HEK293T (cell line): ENCODE data around the gene SEC24A.
"Not testable (repeated sequence)": the region's sequence is repeated elsewhere in the genome, so short reads cannot be mapped to it uniquely, and the experiment has no call there.

Experiments
- CTCF ChIA-PET: fragments of 350-600 bp; formaldehyde crosslinking; extraction: SDS; loops from one replicate; lab custom pipeline; 2021; ENCODE audit warnings: antibody characterized with exemption, inconsistent platforms; lab: Yijun Ruan, JAX
- POLR2A ChIA-PET: fragments of 350-600 bp; formaldehyde crosslinking; extraction: SDS; loops from one replicate; lab custom pipeline; 2020; ENCODE audit warnings: antibody characterized with exemption, inconsistent platforms; lab: Yijun Ruan, JAX
- DNase-seq: peaks from one replicate; pipeline ENCODE4 v3.0.0; 2012; ENCODE audit warnings: mixed read lengths; ENCODE audit errors: extremely low spot score
- ARNT ChIP-seq: fragments of 450-650 bp; IDR thresholded peaks from 2 replicates; pipeline ENCODE4 v1.6.1; 2017; ENCODE audit warnings: mild to moderate bottlenecking
- BHLHE40 ChIP-seq: fragments of 450-650 bp; IDR thresholded peaks from 2 replicates; pipeline ENCODE4 v1.6.1; 2016; ENCODE audit warnings: mild to moderate bottlenecking, moderate library complexity, borderline replicate concordance
- CTBP1 ChIP-seq: fragments of 450-650 bp; IDR thresholded peaks from 2 replicates; pipeline ENCODE4 v1.6.1; 2016; ENCODE audit warnings: borderline replicate concordance
- ELF4 ChIP-seq: fragments of 450-650 bp; IDR thresholded peaks from 2 replicates; pipeline ENCODE4 v1.6.1; 2017; ENCODE audit warnings: antibody characterized with exemption
- FOXA1 ChIP-seq: fragments of 450-650 bp; IDR thresholded peaks from 2 replicates; pipeline ENCODE4 v1.6.1; 2016; ENCODE audit warnings: mild to moderate bottlenecking
- FOXK2 ChIP-seq: fragments of 450-650 bp; IDR thresholded peaks from 2 replicates; pipeline ENCODE4 v1.6.1; 2016; ENCODE audit warnings: mild to moderate bottlenecking
- FOXM1 ChIP-seq: fragments of 450-650 bp; IDR thresholded peaks from 2 replicates; pipeline ENCODE4 v1.6.1; 2017; ENCODE audit warnings: mild to moderate bottlenecking, borderline replicate concordance
- HDGF ChIP-seq: fragments of 450-650 bp; IDR thresholded peaks from 2 replicates; pipeline ENCODE4 v1.6.1; 2017; ENCODE audit warnings: antibody characterized with exemption, borderline replicate concordance
- L3MBTL2 ChIP-seq: fragments of 450-650 bp; conservative IDR thresholded peaks from 2 replicates; pipeline ENCODE4 v1.6.1; 2016; ENCODE audit warnings: mild to moderate bottlenecking
- LEF1 ChIP-seq: fragments of 450-650 bp; IDR thresholded peaks from 2 replicates; pipeline ENCODE4 v1.6.1; 2017; ENCODE audit warnings: mild to moderate bottlenecking, borderline replicate concordance
- NFRKB ChIP-seq: fragments of 450-650 bp; IDR thresholded peaks from 2 replicates; pipeline ENCODE4 v1.6.1; 2016; ENCODE audit warnings: mild to moderate bottlenecking, moderate library complexity
- SP1 ChIP-seq: fragments of 450-650 bp; IDR thresholded peaks from 2 replicates; pipeline ENCODE4 v1.6.1; 2017
- SUZ12 ChIP-seq: fragments of 450-650 bp; IDR thresholded peaks from 2 replicates; pipeline ENCODE4 v1.6.1; 2016; ENCODE audit warnings: mild to moderate bottlenecking
- TARDBP ChIP-seq: fragments of 450-650 bp; IDR thresholded peaks from 2 replicates; pipeline ENCODE4 v1.6.1; 2016
- ZNF384 ChIP-seq: fragments of 450-650 bp; IDR thresholded peaks from 2 replicates; pipeline ENCODE4 v1.6.1; 2016
- TF ChIP-seq, protein P1 (sequence below): fragments of 450-650 bp; IDR thresholded peaks from 2 replicates; pipeline ENCODE4 v1.6.1; 2016

The SEC24A gene

DNA sequence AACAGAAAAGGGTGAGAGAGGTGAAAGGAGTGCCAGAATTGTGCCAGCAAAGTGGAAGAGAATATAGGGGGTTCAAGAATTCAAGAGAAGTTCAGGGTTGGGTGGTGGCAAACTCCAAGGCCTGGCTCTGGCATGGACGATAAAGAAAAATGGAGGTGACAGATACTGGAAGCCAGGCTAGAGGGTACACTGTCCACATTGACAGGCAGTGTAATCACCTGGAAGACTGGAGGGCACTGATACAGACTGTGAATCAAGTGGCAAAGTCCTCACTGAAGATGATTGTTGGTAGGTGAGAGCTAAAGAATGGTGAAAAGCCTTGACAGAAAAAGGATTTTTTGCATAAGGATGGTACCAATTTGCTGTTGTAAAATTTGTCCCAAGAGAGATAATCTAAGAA, 23.0 kb upstream of the SEC24A start:
- TF ChIP-seq CTBP1 (no peak), SUZ12 (no peak), FOXM1 (no peak), SP1 (no peak), ELF4 (no peak), L3MBTL2 (no peak), FOXA1 (no peak), LEF1 (no peak), ZNF384 (no peak), NFRKB (no peak), HDGF (no peak), BHLHE40 (no peak), FOXK2 (no peak), TARDBP (no peak)
- TF ChIP-seq, protein P1, sequence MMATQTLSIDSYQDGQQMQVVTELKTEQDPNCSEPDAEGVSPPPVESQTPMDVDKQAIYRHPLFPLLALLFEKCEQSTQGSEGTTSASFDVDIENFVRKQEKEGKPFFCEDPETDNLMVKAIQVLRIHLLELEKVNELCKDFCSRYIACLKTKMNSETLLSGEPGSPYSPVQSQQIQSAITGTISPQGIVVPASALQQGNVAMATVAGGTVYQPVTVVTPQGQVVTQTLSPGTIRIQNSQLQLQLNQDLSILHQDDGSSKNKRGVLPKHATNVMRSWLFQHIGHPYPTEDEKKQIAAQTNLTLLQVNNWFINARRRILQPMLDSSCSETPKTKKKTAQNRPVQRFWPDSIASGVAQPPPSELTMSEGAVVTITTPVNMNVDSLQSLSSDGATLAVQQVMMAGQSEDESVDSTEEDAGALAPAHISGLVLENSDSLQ: no peak
- ChIA-PET CTCF (no interaction called here), POLR2A (no interaction called here)
- DNase-seq: no peak

DNA sequence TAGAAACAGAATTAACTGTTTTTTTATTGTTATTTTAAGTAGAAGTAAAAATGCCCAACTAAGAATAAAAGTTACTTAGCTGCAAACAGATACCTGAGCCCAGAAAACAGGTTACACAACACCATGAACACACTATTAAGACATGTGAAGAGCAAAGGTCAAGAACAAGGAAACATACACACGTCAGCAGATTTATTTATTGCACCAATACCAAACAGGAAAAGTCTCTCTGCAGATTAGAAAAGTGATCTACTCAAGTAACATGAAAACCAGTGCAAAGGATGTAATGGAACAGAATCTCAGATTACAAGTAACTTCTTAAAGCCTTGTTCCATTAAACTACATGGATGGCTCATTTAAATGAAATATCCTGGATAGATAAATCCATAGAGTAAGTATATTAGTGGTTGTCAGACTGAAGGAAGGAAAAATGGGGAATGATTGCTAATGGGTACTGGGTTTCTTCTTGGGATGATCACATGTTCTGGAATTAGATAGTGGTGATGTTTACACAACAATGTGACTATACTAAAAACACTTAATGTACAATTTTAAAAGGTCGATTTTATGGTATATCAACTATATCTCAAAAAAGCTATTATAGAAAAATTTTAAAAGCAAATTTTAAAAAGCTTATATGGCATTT, 22.1 kb upstream of the SEC24A start:
- DNase-seq: peak; percentile 25
- POLR2A ChIA-PET: no interaction called here
- TF ChIP-seq ZNF384 (peak; percentile 28; the same call in 1 of the 2 replicates), BHLHE40 (no peak), LEF1 (no peak)
- TF ChIP-seq, protein P1: peak; percentile 87
- CTCF ChIA-PET: no interaction called here

DNA sequence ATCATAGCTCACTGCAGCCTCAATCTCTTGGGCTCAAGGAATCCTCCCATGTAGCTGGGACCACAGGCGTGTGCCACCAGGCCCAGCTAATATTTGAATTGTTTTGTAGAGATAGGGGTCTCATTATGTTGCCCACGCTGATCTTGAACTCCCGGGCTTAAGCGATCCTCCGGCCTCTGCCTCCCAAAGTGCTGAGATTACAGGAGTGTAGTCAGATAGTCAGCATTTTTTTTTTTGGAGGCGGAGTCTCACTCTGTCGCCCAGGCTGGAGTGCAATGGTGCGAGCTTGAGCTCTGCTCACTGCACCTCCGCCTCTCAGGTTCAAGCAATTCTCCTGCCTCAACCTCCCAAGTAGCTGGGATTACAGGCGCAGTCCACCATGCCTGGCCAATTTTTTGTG, 14.4 kb upstream of the SEC24A start:
- ChIA-PET CTCF (interaction anchor here (0.7 kb wide), 1 partner anchor 331 kb away, joined by 3 read pairs; no protein-coding TSS in a partner anchor), POLR2A (interaction anchor here (4.2 kb wide), 1 partner anchor 14 kb away, joined by 28 read pairs; the partner anchor contains the start of gene SEC24A)
- no peak for TF ChIP-seq ARNT
- TF ChIP-seq SUZ12: no peak
- no peak for TF ChIP-seq TARDBP
- no peak for TF ChIP-seq CTBP1
- TF ChIP-seq NFRKB: no peak
- TF ChIP-seq BHLHE40: no peak
- no peak for TF ChIP-seq HDGF
- no peak for TF ChIP-seq FOXK2
- TF ChIP-seq LEF1: no peak
- TF ChIP-seq SP1: no peak
- no peak for TF ChIP-seq ELF4
- TF ChIP-seq ZNF384: no peak
- TF ChIP-seq, protein P1: no peak
- no peak for TF ChIP-seq FOXM1
- no peak for TF ChIP-seq FOXA1
- DNase-seq: no peak

- DNase-seq, CTCF ChIA-PET: not testable (repeated sequence)
- POLR2A ChIA-PET: interaction anchor here (4.2 kb wide), 1 partner anchor 13 kb away, joined by 28 read pairs; the partner anchor contains the start of gene SEC24A
These were observed 13.2 kb upstream of the SEC24A start for GRCh38 chr5:134635366-134635765.

GRCh38 chr5:134637116-134637721, 11.4 kb upstream of the SEC24A start:
- no peak for DNase-seq
- POLR2A ChIA-PET: interaction anchor here (1.4 kb wide), 1 partner anchor 12 kb away, joined by 3 read pairs; the partner anchor contains the start of gene SEC24A
- CTCF ChIA-PET: interaction anchor here (1.0 kb wide), 1 partner anchor 9 kb away, joined by 3 read pairs; no protein-coding TSS in a partner anchor
- TF ChIP-seq, protein P1: no peak
- no peak for TF ChIP-seq LEF1
- TF ChIP-seq ARNT: no peak
- no peak for TF ChIP-seq CTBP1
- no peak for TF ChIP-seq ELF4
- TF ChIP-seq L3MBTL2: no peak
- TF ChIP-seq NFRKB: no peak
- no peak for TF ChIP-seq HDGF
- no peak for TF ChIP-seq FOXM1

DNA sequence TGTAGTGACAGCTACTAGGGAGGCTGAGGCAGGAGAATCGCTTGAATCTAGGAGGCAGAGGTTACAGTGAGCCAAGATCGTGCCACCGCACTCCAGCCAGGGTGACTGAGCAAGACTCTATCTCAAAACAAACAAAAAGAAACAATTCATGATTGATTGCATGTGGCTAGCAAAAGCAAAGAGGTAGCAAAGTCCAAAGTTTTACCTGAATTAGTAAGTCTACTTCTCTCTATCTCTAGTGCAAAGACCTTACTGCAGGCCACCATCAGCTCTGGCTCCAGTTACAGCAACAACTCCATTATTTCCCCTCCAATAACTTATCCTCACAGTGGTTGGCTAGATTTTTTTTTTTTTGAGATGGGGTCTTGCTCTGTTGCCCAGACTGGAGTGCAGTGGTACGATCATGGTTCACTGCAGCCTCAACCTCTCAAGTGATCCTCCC, 9.8 kb upstream of the SEC24A start:
- DNase-seq: no peak
- ChIA-PET CTCF (interaction anchor here (0.6 to 0.7 kb wide), 2 partner anchors 75 to 754 kb away, joined by 3 to 4 read pairs; no protein-coding TSS in a partner anchor), POLR2A (interaction anchor here (1.8 kb wide), 1 partner anchor 9 kb away, joined by 10 read pairs; the partner anchor contains the start of gene SEC24A)
- TF ChIP-seq, protein P1: no peak
- TF ChIP-seq BHLHE40 (no peak), SP1 (no peak), CTBP1 (no peak), TARDBP (no peak), NFRKB (no peak), HDGF (no peak), SUZ12 (no peak), ARNT (no peak), L3MBTL2 (no peak), FOXM1 (no peak)
